Measurements from ENCODE around the gene DNAJB11.
"Not testable (repeated sequence)": the region's sequence is repeated elsewhere in the genome, so short reads cannot be mapped to it uniquely, and the experiment has no call there.

The DNAJB11 gene

GRCh38 chr3:186620213-186621092, 49.9 kb downstream of the DNAJB11 start:
- no peak for ATAC-seq

- no peak for ATAC-seq
These were observed 51.6 kb downstream of the DNAJB11 start for GRCh38 chr3:186621894-186622650.

DNA sequence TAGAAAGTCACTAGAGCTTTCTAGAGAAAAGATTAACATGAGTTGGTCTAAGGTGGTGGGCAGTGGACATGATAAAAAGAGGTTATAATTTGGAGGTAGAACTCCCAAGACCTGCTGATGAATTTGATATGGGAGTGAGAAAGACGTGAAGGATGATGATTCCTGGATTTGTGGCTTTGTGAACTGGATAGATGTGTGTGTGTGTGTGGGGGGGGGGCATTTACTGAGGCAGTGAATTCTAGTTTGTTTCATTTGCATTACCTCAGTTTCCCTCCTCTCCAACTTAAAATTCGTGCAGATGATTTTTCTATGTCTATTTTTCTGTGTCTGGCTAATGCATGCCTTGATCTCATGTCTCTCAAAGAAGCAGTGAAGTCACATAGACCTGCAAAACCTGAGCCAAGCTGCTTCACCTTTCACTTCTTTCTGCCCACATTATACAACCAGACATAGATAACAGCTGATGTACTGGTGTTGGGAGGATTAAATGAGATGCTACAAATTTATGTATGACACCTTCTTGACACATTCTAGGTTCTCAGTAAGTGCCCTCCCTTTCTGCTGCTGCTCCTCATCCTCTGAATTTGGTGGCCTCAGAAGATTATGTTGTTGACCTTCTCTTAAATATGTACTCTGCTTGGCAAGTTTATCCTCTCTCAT, 52.3 kb downstream of the DNAJB11 start:
- no peak for ATAC-seq

DNA sequence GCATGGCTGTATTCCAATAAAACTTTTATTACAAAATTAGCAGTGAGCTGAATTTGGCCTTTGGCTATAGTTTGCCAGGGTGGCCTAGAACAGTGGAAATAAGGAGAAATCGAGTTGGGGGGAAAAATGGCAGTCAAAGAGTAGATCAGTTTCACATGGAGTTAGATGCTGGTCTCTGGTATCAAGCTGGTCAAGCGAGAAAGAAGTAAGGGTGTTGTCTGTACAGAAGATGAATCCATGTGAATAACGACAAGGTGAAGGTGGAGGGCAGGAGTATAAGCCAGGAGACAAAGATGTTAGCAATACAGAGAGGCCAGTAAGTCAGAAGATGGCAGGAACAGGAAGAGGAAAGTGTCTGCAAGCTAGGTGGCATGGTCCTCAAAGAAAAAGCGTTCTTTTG, 54.1 kb downstream of the DNAJB11 start:
- ATAC-seq = no peak

GRCh38 chr3:186625600-186626042, 55.1 kb downstream of the DNAJB11 start:
- no peak for ATAC-seq

- ATAC-seq = no peak
These were observed 55.8 kb downstream of the DNAJB11 start for GRCh38 chr3:186626254-186626847.

GRCh38 chr3:186627852-186628414, 57.4 kb downstream of the DNAJB11 start:
- no peak for ATAC-seq

- no peak for ATAC-seq
These were observed 58.2 kb downstream of the DNAJB11 start for GRCh38 chr3:186628756-186629155.

GRCh38 chr3:186630950-186631641, 60.6 kb downstream of the DNAJB11 start:
- ATAC-seq = no peak

- no peak for ATAC-seq
These were observed 63.0 kb downstream of the DNAJB11 start for GRCh38 chr3:186633481-186633880.

GRCh38 chr3:186634207-186634606, 63.7 kb downstream of the DNAJB11 start:
- not testable (repeated sequence) for ATAC-seq

Data from activated CD4-positive, CD25-positive, alpha-beta regulatory T cell treated with anti-CD3 and anti-CD28 coated beads, Interleukin-2, amount 50 U/mL, for 24 hours (primary cell).